Skin epidermis (tissue), 12 donors: Measurements from ENCODE around the gene NECTIN4.
"Not testable (repeated sequence)": the region's sequence is repeated elsewhere in the genome, so short reads cannot be mapped to it uniquely, and the experiment has no call there.

Experiments
- H3K27ac ChIP-seq, 21 experiments: fragments of 200-600 bp; sonication (generic) in 11 of 21; one replicate each; pipeline ENCODE4 v1.5.0; 2020; ENCODE audit warnings: mild to moderate bottlenecking in 3 of 21, inconsistent platforms in 2 of 21, moderate library complexity in 2 of 21
- H3K4me3 ChIP-seq, 7 experiments: fragments of 200-600 bp; sonication (generic) in 2 of 7; one replicate each; pipeline ENCODE4 v1.5.0; 2020; ENCODE audit warnings: inconsistent platforms in 2 of 7, mild to moderate bottlenecking in 2 of 7, moderate library complexity in 1 of 7

Gene NECTIN4

DNA sequence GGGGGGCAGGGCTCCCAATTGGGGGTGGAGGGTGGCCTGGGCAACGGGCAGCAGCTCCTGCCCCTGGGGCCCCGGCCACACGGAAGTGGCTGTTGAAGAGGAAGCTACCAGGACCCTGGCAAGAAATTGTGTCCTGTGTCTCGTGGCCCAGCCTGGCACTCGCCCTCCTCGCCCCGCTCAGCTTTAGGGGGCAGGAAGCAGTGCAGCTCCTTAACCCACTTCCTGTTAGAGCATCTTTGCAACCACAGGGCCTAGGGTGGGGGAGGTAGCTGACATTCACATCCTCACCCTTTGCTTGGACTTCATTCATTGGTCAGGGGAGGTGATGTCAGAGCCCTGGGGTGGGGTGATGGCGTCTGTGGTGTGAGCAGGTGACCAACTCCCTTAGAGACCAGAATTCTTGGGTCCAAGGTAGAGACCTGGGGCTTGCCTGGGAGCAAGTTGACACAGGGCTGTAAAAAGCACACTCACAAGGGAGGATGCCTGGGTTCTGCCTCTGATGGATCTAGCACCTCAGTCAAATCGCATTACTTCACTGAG is 19.6 kb downstream of the NECTIN4 start, which contains the start of gene ARHGAP30:
Gene ARHGAP30, minus strand, starts transcription at position 161 of the 540 bp plus-strand sequence. CDS start 267 bp downstream, outside the sequence.
- Histone ChIP-seq H3K4me3 (peak within 1 kb of the TSS; percentile 38 to 53 (median 47)), H3K27ac (peak within 1 kb of the TSS; percentile 52 to 99 (median 89))

GRCh38 chr1:161069241-161069640 is 20.1 kb downstream of the NECTIN4 start:
- Histone ChIP-seq H3K4me3 (peak overlapping the region; percentile 38 to 53 (median 47)), H3K27ac (peak overlapping the region; percentile 52 to 99 (median 89))

DNA sequence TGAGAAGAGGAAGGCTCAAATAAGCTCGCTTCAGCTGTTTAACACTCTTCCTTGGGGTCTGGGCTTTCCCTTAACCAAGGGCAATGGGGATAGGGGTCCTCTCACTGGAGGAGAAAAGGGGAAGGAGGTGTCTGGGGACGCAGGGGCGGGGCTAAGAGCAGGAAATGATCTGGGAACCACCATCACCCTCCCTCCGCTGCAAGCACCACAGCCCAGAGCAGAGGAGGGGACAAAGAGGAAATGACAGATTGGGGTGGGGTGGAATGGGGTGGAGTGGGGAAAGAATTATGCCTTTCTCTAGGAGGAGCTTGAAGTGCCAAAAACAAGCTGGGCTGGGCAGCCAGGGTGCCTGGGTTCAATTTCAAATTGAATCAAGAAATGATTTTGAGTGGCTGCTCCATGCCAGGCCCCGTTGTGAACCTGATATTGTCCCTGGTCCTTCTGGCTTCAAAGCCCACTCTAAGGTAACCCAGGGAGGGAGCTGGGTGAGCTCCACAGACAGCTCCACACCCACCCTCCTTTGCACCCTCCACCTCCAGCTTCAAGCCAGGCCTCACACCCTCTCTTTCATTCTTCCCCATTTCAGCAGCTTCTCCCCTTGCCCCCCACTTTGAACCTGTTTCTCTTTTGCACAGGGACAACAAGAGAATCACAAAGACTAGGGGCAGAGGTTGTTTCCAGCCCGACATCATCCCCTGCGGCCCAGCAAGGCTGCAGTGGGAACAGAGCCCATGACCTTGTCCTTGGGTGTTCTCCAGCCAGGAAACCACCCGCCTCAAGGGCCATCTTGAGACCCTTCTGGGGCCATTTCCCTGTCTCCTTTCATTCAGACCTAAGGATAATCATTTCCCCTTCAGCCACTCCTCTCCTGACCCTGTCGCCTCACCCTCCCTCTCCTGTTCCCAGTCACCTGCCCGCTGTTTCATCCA is 20.8 kb downstream of the NECTIN4 start:
- Histone ChIP-seq H3K4me3 (peak overlapping the region; percentile 38 to 53 (median 47)), H3K27ac (peak overlapping the region; percentile 52 to 99 (median 89))

- peak overlapping the region in 1 of 7 experiments; percentile 53 for H3K4me3 ChIP-seq
- peak overlapping the region in 5 of 21 experiments; percentile 23 to 99 (median 90) for H3K27ac ChIP-seq
Measured at GRCh38 chr1:161066694-161067093, 22.7 kb downstream of the NECTIN4 start.

DNA sequence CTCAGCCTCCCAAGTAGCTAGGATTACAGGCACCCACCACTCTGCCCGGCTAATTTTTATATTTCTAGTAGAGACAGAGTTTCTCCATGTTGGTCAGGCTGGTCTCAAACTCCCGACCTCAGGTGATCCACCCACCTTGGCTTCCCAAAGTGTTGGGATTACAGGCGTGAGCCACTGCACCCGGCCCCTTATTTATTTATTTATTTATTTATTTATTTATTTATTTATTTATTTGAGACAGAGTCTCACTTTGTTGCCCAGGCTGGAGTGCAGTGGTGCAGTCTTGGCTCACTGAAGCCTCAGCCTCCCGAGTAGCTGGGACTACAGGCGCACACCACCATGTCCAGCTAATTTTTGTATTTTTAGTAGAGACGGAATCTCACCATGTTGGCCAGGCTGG is 23.7 kb downstream of the NECTIN4 start:
- H3K4me3 ChIP-seq, H3K27ac ChIP-seq: not testable (repeated sequence)

DNA sequence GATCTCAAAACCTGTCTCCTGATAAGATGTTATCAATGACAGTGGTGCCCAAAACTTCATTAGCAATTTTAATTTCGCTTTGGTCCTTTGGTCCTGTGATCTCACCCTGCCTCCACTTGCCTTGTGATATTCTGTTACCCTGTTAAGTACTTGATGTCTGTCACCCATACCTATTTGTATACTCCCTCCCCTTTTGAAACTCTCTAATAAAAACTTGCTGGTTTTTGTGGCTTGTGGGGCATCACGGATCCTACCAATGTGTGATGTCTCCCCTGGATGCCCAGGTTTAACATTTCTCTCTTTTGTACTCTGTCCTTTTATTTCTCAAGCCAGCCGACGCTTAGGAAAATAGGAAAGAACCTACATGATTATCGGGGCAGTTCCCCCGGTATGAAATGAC is 25.4 kb downstream of the NECTIN4 start:
- H3K4me3 ChIP-seq, H3K27ac ChIP-seq: not testable (repeated sequence)

GRCh38 chr1:161061419-161061818 is 27.9 kb downstream of the NECTIN4 start:
- Histone ChIP-seq H3K4me3 (no peak overlapping the region), H3K27ac (no peak overlapping the region)

GRCh38 chr1:161059293-161059692 is 30.1 kb downstream of the NECTIN4 start:
- H3K4me3 ChIP-seq, result no peak overlapping the region

DNA sequence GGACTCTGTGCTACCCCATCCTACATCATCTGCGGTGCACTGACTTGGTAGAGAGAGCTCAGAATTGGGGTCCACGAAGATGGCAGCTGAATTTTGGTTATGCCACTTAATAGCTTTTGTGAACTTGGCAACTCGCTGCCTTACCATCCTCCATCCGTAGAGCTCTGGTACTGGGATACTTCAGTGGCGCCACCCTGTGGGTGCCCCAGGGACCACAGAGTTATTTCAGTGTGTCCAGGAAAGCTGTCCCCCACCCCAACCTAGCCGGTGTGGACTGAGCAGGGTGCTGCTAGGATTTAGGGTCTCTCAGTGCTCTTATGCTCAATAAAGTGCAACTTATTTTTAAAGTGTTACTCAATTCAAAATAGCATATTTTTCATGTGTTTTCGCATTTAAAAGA is 34.6 kb downstream of the NECTIN4 start:
- Histone ChIP-seq H3K4me3 (no peak overlapping the region), H3K27ac (no peak overlapping the region)

More at GRCh38 chr1:161059293-161059692, 30.1 kb downstream of the NECTIN4 start:
- no peak overlapping the region for H3K27ac ChIP-seq

GRCh38 chr1:161054232-161054631 is 35.1 kb downstream of the NECTIN4 start:
- H3K4me3 ChIP-seq, result no peak overlapping the region
- H3K27ac ChIP-seq, result no peak overlapping the region

DNA sequence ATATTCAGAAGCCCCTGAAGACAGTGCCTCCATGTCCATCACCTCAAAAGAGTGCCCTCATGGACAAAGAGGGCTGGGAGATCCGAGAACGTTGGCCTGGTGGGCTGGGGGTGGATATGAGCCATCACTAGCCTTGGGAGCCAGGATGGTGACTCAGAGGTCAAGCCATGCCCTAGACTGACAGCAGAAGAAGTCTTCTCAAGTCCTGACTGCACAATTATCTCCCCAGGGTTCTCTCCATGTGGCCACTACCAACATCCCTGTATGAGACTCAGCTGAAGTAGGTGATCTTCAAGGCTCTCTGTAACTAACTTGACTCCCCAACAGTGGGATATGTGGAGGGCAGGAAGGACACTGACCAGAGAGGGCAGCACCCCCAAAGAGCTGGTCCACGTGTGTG is 36.5 kb downstream of the NECTIN4 start:
- Histone ChIP-seq H3K4me3 (no peak overlapping the region), H3K27ac (no peak overlapping the region)

- no peak overlapping the region for H3K27ac ChIP-seq
- H3K4me3 ChIP-seq, result no peak overlapping the region
Measured at GRCh38 chr1:161051219-161051618, 38.1 kb downstream of the NECTIN4 start.

- Histone ChIP-seq H3K27ac (peak overlapping the region in 2 of 21 experiments; percentile 3 to 14), H3K4me3 (no peak overlapping the region)
Measured at GRCh38 chr1:161048949-161049722, 40.2 kb downstream of the NECTIN4 start.

DNA sequence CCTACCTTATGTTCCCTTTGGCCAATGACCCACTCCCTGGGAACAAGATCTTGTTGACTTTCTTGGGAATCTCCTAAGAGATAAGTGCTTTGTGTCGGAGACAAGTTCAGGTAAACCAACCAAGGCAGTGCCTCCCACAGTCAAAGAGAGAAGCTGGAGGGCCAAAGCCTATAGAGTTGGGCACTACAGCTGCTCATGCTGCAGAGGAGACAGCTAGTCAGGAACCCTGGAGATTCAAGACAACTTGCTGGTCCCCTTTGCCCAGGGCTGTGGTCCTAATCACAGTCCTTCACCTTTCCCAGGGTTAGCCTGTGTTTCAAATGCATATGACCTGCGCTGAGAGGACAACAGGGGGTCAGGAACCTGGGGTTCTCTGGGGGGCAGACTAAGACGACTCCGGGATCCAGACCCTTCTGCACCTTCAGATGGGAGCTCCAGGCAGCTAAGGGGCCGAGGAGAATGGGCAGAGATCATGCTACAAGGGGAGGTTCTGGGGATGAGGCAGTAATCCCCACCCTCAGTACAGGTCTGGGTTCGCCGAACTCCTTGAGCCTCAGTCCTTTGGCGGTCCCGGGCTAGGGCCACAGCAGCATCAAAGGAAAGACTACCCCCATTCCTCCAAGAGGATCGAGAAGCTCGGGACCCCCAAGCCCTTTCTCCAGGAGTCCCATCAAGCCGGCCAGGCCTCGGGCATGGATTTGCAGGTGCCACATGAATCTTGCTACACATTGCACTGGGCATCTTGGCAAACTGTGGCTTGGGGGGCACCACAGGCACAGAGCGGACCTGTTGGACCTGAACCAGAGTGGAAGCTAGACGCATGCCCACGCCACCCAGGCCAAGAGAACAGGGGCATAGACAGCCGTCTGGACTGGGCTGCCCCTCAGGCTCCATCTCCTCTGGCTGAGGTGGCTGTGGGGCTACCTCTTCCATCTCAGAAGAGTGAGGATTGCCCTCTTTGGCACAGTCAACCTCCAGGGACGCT is 41.6 kb downstream of the NECTIN4 start:
- H3K27ac ChIP-seq, result peak overlapping the region in 12 of 21 experiments; percentile 34 to 99 (median 93)
- no peak overlapping the region for H3K4me3 ChIP-seq

- Histone ChIP-seq H3K4me3 (peak overlapping the region; percentile 62 to 97 (median 80)), H3K27ac (peak overlapping the region in 20 of 21 experiments; percentile 84 to 99 (median 95))
Measured at GRCh38 chr1:161046605-161047228, 42.6 kb downstream of the NECTIN4 start.

DNA sequence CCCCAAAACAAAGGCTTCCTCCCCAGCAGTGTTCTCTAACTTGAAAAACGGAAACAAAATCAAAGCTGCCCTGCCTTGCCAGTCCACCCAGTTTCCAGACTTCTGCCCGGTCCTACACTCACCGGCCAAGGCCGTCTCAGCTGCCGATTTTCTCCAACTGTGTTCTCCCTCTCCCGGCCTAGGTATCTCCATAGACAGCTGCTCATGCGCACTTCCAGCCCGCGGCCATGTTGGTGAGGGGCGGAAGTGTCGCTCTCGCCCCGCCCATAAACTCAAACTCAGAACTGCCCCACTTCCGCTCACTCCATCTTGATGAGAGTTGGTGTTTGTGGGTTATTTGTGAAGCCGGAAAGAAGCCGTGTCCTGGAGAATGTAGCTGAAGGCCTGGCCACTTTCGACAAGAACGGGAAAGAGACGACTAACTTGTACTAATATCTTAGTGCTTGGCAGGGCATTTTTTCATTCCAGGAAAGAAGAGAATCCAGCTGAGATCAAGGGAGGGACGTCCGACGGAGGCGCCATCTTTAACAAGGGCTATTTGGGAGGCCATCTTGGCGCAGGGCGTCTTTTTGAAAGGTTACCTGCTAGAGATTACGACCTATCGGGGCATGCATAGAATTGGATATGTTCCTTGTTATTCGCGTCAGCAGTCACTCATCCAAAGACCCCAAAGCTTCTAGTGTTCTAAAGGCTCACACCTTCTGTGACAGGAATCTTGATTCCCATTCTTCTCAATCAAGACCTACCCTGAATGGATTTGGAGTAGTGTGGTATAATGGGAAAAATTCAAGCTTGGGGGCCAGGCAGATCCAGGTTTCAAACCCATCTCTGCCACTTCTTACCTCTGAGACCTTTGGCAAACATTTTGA is 43.4 kb downstream of the NECTIN4 start, which contains the start of gene USF1:
Gene USF1, minus strand, starts transcription at position 242 of the 869 bp plus-strand sequence. CDS start 2,702 bp downstream, outside the sequence.
- Histone ChIP-seq H3K27ac (peak within 1 kb of the TSS; percentile 60 to 99 (median 95)), H3K4me3 (peak within 1 kb of the TSS; percentile 62 to 97 (median 80))
